GM19467 (cell line): ENCODE results near the gene ADAMTS6.

Source experiments
- ATAC-seq: cut with Tn5 transposase; IDR thresholded peaks from one replicate; pipeline ENCODE4 v1.9.1; 2021; ENCODE audit warnings: mild to moderate bottlenecking, moderate library complexity; ENCODE audit not compliant: unreplicated experiment

ADAMTS6 gene

GRCh38 chr5:65474130-65474711 is 7.5 kb downstream of the ADAMTS6 start:
- ATAC-seq: no peak

- no peak for ATAC-seq
Measured at GRCh38 chr5:65468633-65469032, 13.1 kb downstream of the ADAMTS6 start.

GRCh38 chr5:65462139-65462705 is 19.5 kb downstream of the ADAMTS6 start:
- ATAC-seq: no peak

GRCh38 chr5:65461490-65461889 is 20.2 kb downstream of the ADAMTS6 start:
- ATAC-seq: no peak

- ATAC-seq: no peak
Measured at GRCh38 chr5:65459995-65460394, 21.7 kb downstream of the ADAMTS6 start.

- no peak for ATAC-seq
Measured at GRCh38 chr5:65455064-65455463, 26.7 kb downstream of the ADAMTS6 start.

GRCh38 chr5:65451436-65451835 is 30.3 kb downstream of the ADAMTS6 start:
- no peak for ATAC-seq

GRCh38 chr5:65446682-65447081 is 35.0 kb downstream of the ADAMTS6 start:
- ATAC-seq: no peak

GRCh38 chr5:65441800-65442199 is 39.9 kb downstream of the ADAMTS6 start:
- ATAC-seq: no peak

GRCh38 chr5:65440456-65440855 is 41.3 kb downstream of the ADAMTS6 start:
- ATAC-seq: no peak

- no peak for ATAC-seq
Measured at GRCh38 chr5:65434122-65434521, 47.6 kb downstream of the ADAMTS6 start.

- no peak for ATAC-seq
Measured at GRCh38 chr5:65426656-65427055, 55.1 kb downstream of the ADAMTS6 start.

GRCh38 chr5:65423623-65424022 is 58.1 kb downstream of the ADAMTS6 start:
- no peak for ATAC-seq

DNA sequence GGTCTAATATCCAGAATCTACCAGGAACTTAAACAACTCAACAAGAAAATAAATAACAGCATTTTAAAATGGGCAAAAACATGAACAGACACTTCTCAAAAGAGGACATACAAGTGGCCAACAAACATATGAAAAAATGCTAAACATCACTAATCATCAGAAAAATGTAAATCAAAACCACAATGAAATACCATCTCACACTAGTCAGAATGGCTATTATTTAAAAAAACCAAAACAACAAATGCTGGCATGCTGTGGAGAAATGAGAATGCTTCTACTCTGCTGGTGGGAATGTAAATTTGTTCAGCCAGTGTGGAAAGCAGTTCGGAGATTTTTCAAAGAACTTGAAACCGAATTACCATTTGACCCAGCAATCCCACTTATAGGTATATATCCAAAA is 63.1 kb downstream of the ADAMTS6 start:
- no peak for ATAC-seq

- no peak for ATAC-seq
Measured at GRCh38 chr5:65413822-65414221, 67.9 kb downstream of the ADAMTS6 start.

- no peak for ATAC-seq
Measured at GRCh38 chr5:65412842-65413241, 68.9 kb downstream of the ADAMTS6 start.

- ATAC-seq: no peak
Measured at GRCh38 chr5:65411356-65411755, 70.4 kb downstream of the ADAMTS6 start.

DNA sequence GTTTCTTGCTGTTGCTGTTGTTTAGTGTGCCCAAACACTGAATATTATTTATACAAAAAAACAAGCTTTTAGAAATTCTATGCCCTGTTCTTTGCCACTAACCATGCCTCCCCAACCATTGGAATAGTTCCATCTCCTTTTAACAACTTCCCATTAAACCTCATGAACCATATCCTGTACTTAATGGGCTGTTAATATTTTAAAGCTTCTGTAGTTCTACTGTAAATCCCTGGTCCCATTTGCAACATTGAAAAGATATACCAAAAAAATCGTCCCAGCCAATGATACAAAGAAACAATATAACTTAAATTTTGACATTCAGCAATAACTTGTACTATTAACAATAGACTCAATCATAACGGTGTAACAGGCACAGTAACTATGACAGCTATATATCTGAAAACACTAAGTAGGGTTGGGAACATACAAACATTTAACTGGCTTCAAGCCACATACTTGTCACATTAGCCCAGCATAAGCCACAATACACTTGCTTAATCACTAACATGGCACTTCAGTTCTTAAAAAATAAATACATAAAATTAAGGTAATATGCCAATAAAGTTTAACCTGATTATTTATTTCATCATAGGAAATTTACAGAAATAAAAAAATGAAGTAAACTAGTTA is 86.1 kb downstream of the ADAMTS6 start:
- no peak for ATAC-seq

DNA sequence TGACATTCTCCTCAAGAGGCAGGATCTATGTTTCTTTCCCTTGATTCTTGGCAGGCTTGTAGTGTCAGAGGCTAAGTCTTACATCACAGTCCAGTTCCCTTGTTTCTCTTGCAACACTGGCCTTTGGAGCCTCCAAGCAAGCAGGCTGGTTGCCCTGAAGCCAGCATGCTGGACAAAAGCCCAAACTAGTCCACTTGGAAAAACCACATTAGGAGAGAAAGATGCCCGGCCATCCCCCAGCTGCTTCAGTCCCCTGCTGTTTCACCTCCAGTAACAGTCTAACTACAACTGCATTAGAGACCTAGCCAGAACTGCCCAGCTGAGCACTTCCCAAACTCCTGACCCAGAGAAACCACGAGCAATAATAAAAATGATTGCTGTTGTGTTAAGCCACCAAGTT is 87.6 kb downstream of the ADAMTS6 start:
- ATAC-seq: no peak

- no peak for ATAC-seq
Measured at GRCh38 chr5:65391591-65391990, 90.1 kb downstream of the ADAMTS6 start.

GRCh38 chr5:65390208-65390607 is 91.5 kb downstream of the ADAMTS6 start:
- no peak for ATAC-seq

DNA sequence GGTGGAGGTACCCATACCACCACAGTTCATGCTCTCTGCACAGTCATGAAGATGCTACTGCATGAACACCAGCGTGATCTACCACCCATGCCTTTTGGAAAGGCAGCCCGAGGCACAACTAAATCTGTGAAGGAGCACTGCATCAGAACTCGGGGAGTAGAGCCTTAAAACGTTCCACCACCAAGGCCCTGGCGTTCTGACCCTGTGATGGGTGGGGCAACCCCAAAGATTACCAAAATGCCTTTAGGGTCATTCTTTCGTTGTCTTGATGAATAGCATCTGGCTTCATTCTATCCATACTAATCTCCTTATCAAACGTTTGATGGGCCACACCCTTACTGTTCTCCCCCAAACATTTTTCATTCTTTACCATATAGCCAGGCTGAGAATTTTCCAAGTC is 97.9 kb downstream of the ADAMTS6 start:
- ATAC-seq: no peak

DNA sequence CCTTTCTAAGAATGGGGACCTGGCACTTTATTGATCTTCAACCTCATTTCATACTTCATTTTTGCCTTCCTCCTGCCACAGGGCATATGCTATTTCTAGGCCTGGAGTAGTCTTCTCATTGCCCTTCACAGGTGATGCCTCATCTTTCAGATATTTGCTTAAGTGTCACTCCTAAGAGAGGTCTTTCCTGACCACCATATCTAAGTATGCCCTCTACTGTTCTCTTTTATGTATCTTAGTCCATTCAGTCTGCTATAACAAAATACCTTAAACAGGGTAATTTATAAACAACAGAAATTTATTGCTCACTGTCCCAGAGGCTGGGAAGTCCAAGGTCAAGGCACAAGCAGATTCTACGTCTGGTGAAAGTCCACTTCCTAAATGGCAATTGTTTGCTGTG is 99.1 kb downstream of the ADAMTS6 start:
- no peak for ATAC-seq
